Stimulated activated CD4-positive, alpha-beta T cell treated with anti-CD3 and anti-CD28 coated beads, Interleukin-4, amount 100 ng/mL, for 48 hours (primary cell): ENCODE measurements around the gene OPA3.
A peak's percentile ranks its signal among the peaks of the same experiment; 100 is the strongest.
"Not testable (repeated sequence)": the region's sequence is repeated elsewhere in the genome, so short reads cannot be mapped to it uniquely, and the experiment has no call there.

Source experiments
- DNase-seq, 2 donors: peaks; one replicate each; pipeline ENCODE4 v3.0.0-alpha.2; 2020; ENCODE audit warnings: low read depth in 2 of 2

Gene OPA3

DNA sequence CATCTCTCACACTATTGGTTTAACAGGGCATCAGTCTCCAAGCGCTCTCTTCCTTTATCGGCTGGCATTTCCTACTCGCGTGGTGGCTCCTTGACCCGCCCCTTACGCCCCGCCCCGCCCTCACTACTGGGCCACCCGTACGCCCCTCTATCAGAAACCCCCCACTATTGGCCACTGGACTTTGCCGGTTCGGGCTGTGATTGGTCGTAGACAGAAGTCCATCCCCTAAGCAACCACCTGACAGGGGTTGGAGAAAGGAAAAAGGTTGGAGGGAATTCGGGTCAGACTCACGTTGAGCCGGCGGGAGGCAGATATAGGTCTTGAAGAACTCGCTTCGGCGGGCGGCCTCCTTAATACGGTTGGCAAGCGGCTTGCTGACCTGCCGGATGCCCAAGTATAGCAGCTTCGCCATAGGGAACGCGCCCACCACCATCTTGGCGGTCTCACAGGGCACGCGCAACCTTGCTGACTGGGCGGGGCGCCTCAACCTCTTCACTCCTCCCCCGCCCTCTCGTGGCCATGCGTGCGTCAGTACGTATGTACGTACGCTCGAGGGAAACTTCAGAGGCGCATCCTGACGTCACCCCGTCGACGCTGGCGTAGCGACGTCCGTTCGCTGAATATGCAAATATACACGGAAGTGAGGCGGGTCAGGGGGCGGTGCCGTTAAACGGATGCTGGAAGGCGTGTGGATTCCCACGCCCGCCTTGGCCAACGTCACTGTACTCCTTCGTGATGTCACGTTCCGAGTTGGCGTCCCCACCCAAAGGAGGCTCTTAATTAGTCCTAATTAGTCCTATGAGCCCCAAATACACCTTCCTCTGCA lies at the start of gene OPA3:
Gene OPA3, minus strand, starts transcription at position 471 of the 826 bp plus-strand sequence. Its CDS starts 38 bp downstream, at position 433.
- peak; percentile 98 to 99 for DNase-seq

DNA sequence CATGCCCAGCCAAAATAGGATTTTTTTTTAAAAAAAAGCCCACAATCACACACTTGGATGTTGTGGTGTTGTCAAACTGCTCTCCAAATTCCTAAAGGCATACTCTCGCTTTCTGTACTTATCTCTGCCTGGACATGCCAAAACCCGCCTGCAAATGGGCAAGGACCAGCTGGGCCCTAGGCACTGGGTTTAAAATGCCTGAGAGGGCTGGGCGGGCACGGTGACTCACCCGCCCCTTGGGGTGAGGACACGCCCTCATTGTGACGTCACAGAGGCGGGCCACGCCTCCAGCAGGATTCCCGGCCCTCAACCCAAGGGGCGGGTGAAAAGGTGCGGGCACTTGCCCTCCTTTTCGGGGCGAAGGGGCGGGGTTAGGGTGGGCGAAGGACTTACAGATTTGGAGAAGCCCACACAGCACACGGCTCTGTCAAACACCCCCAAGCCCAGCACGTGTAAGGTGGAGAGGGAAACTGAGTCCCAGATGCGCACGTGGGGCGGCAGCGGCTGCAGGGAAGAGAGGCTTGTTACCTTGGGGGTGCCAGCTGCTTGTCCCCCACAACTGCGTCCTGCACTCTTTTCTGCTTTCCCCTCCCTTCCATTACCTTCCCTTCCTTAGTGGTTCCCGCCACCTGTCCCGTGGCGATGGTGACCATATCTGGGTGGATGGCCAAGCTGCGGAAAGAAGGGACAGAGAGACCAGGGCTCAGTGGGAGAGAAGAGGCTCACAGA lies 48.0 kb upstream of the OPA3 start:
- peak in 1 of 2 donors; percentile 52 for DNase-seq

GRCh38 chr19:45630463-45630862 lies 45.9 kb upstream of the OPA3 start:
- no peak for DNase-seq

GRCh38 chr19:45629704-45630103 lies 45.1 kb upstream of the OPA3 start:
- DNase-seq, result no peak

GRCh38 chr19:45628219-45628618 lies 43.6 kb upstream of the OPA3 start:
- not testable (repeated sequence) for DNase-seq

DNA sequence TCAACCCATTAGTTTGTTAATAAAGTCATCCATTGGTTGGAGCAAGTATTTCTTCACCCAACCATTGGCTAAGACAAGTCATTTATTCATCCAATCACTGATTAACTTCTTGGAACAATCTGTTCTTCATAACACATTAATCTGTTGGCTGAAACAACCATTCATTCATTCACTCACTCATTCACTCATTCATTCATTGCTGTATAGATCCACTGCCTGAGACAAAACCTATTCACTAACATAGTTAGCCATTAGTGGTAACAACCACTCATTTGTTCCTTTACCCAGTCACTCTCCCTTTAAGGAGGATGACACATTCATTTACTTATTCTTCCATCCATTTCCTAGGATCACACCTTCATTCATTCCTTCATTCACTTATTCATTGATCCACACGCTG lies 39.4 kb upstream of the OPA3 start:
- no peak for DNase-seq

GRCh38 chr19:45621976-45622503 lies 37.4 kb upstream of the OPA3 start:
- DNase-seq, result no peak

GRCh38 chr19:45621389-45621788 lies 36.8 kb upstream of the OPA3 start:
- no peak for DNase-seq

GRCh38 chr19:45616704-45617017 lies 32.1 kb upstream of the OPA3 start:
- DNase-seq, result no peak

- DNase-seq, result peak; percentile 87 to 94
These were observed 31.4 kb upstream of the OPA3 start for GRCh38 chr19:45615795-45616703.

- not testable (repeated sequence) for DNase-seq
These were observed 30.5 kb upstream of the OPA3 start for GRCh38 chr19:45615056-45615455.

DNA sequence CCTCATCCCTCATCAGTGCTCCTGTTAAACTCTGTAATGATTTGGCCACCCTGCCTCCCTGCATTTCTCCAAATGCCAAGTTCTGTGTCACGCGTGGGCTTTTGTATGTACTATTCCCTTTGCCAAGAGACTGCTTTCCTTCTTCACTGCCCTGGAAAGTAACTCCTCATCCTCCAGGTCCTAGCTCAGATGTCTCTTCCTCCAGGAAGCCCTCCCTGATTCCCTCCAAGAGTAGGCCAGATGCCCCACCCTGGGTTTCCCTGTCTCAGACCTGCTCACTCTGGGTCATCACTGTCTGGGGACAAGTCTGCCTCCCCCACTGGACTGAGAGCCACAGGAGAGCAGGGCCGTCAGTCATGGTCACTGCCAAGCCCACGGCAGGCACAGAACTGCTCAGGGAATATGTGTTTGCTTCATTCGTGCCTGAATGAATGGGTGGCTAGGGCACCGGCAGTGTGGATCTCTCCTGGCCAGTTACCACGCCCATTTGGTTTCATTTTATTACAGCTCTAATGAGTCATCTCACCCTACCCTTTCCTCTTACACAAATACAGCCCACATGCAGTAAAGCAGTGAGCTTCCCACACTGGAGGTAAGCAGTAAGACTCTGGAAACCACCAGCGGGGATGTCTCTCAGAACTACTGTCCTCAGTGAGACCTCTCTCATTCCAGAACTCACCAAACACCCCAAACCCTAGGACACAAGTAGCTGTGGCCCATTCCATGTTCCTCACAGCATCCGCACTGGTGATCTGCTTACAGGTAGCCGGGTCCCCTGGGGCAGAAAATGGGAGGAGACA lies 29.5 kb upstream of the OPA3 start:
- DNase-seq, result peak; percentile 22 to 53

- no peak for DNase-seq
These were observed 24.3 kb upstream of the OPA3 start for GRCh38 chr19:45608948-45609347.

- peak; percentile 17 to 32 for DNase-seq
These were observed 22.7 kb upstream of the OPA3 start for GRCh38 chr19:45607071-45608029.

DNA sequence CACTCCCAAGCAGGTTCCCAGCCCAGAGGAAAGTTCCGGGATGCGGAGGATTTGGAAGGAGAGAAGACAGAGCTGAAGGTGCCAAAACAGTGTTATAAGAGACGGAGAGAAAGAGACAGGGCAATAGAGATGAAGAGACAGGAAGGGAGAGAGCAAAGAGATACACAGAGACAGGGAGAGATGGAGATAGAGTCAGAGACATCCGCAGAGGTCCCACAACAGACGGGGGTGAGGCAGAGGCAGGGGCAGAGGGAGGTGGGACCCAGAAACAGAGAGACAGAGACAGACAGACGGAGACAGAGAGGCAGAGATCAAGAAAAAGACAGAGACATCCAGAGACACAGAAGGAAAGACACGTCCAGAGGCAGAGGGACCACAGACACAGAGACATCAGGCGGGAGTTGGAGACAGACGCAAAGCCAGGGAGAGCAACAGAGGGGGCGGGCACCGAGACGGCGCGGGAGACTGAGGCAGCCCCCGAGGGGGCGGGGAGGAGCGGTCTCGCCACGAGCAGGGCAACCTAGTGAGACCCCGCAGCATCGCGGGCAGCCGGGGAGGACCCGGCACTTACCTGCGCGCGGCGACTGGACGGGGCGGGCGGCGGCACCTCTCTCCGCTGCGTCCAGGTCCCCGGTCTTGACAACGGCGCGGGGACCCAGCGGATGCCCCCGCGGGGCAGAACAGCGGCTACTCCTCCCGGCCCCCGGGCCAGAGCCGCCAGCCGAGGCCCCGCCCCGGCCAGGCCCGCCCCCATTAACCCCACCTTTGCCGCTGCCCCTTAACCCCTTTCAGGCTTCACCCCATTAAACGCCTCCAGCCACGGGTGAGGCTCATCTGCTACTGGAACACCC lies 17.1 kb upstream of the OPA3 start, which contains the start of gene GPR4:
Gene GPR4, minus strand, starts transcription at position 689 of the 851 bp plus-strand sequence. CDS start 10,346 bp downstream, outside the sequence.
- DNase-seq, result no peak

- no peak for DNase-seq
These were observed 16.5 kb upstream of the OPA3 start for GRCh38 chr19:45601115-45601514.

DNA sequence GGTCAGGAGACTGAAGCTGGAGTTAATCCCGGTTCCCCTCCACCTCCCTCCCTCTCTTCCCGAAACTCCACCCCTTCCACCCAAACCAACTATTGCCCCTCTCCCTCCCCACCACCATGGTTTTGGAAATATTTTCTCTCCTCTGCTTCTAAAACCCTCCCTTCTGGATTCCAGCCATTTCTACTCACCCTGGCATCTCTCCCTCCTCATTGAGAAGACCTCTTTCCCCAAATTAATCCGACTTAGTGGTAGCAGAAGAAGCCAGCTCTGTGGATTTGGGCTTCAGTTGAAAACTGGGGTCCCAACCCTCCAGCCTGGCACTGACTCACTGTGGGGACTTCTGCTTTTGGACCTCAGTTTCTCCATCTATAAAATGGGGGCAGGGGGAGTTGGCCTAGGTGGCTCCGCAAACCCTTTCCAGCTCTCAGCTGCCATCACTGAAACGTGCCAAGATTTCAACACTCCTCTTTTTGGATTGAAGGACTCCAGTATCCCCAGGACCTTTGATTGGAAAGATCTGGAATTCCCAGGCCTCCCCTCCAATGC lies 15.8 kb upstream of the OPA3 start:
- DNase-seq, result no peak

DNA sequence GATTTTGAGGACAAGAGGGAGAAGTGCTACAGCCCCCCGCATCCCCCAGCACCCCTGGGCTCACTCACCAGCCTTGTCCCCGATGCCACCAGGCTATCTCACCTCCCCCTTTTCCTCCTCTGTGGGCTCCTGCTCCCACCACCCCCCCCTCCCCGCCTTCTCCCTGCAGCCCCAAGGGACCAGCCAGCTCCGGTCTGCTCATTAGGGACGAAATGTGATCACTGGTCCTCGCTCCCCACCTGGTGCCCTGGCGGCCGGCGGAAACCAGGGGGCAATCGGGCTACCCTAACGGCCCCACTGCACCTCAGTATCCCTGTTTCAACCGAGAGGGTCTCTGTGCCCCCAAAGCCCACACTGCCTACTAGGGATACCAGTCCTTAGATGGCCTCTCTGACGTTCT lies 14.7 kb upstream of the OPA3 start:
- no peak for DNase-seq
